ENCODE results near the gene FAM240B. TPM values are rescaled to one million over a fixed set of nuclear protein-coding genes. Genes with fewer than 3 reads are reported as not detected.

FAM240B gene
- total and polyA plus RNA-seq, 2 of the 13 experiments (the other 11 are each of a cell fraction or from before 2014, with no cell fraction given) = not detected

DNA sequence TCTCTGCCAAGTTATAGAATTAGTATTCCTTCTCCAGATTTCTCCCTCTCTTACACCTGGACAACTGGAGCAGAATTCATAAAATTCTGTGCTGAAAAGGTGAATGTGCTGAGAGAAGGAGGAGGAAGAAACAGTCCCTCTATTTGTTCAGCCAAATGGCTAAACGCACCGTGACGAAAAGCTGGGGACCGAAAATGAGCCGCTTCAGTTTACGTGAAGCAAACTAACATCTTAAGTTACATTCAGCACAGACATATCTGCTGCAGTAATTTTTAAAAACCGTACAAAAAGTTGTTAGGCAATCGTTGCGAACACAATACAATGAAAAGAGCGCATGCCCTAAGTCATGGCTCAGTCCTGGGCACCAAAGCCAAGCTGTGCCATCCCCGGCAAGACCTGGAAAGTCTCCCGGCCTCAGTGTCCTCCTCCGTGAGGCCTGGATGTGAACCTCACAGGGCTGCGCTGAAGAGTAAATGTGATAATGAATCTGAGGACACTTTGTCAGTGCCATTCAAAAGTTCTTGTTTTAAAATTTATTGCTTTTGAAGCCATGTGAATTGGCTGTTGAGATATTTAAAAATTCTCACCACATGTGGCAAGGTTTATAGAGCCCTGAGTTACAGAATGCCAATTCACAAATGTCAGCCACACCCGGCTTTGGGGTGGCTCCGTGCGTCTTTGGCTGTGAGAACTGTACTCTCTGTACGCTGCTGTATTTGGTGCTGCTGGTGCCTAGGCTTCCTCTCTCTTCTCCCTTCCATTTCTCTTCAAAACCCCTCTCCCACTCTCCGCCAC, 46.3 kb downstream of the FAM240B start:
- BruUV-seq (replicated peaks) = no TSS peak
- ChIA-PET POLR2A (no interaction called here), CTCF (ENCODE audit: low intra/inter-chr PET ratio, low total read pairs) (no interaction called here)
- H3K27ac ChIP-seq (ENCODE audit: extremely low read length, insufficient read depth, low read length) = no peak overlapping the region
- no peaks in the 10 kb centered on the region for H3K79me2 ChIP-seq (ENCODE audit: insufficient read depth, low read length)
- H3K4me3 ChIP-seq (replicated peaks in 1 of 3; ENCODE audit: insufficient read depth in 1 of 3, low read depth in 2 of 3, low read length in 3 of 3) = no peak overlapping the region
- 72% methylated on average over 19 of the region's 19 CpGs for WGBS (ENCODE audit: low lambda C conversion rate)
- no peak overlapping the region for H3K4me2 ChIP-seq (ENCODE audit: low read depth, low read length)
- no peak for TF ChIP-seq ZNF431 (CRISPR knock-in tag; IDR thresholded peaks at IDR 0.05; ENCODE audit: borderline replicate concordance, low read depth)
- no peak for TF ChIP-seq NR2C2 (CRISPR knock-in tag; IDR thresholded peaks at IDR 0.05; ENCODE audit: borderline replicate concordance)
- no peak for TF ChIP-seq AGO2 (optimal IDR thresholded peaks at IDR 0.05; ENCODE audit: low read depth, low read length)
- no peak for TF ChIP-seq RAD51 (IDR thresholded peaks at IDR 0.05; ENCODE audit: borderline replicate concordance)
- TF ChIP-seq ZNF891 (CRISPR knock-in tag; IDR thresholded peaks at IDR 0.05) = no peak
- TF ChIP-seq ADNP (CRISPR knock-in tag; IDR thresholded peaks at IDR 0.05) = no peak
- no peak for TF ChIP-seq SAP130 (CRISPR knock-in tag; IDR thresholded peaks at IDR 0.05; ENCODE audit: low read depth)
- no peak for TF ChIP-seq POLR2G (IDR thresholded peaks at IDR 0.05; ENCODE audit: low read depth, low read length)
- TF ChIP-seq ZZZ3 (CRISPR knock-in tag; IDR thresholded peaks at IDR 0.05; ENCODE audit: borderline replicate concordance) = no peak
- no peak for TF ChIP-seq NONO (IDR thresholded peaks at IDR 0.05)
- no peak for TF ChIP-seq NONO (CRISPR knock-in tag; conservative IDR thresholded peaks at IDR 0.05)
- no peak for TF ChIP-seq KDM2A (CRISPR knock-in tag; IDR thresholded peaks at IDR 0.05; ENCODE audit: borderline replicate concordance, low read depth)
- TF ChIP-seq, protein P1, sequence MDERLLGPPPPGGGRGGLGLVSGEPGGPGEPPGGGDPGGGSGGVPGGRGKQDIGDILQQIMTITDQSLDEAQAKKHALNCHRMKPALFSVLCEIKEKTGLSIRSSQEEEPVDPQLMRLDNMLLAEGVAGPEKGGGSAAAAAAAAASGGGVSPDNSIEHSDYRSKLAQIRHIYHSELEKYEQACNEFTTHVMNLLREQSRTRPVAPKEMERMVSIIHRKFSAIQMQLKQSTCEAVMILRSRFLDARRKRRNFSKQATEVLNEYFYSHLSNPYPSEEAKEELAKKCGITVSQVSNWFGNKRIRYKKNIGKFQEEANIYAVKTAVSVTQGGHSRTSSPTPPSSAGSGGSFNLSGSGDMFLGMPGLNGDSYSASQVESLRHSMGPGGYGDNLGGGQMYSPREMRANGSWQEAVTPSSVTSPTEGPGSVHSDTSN (CRISPR knock-in tag; IDR thresholded peaks at IDR 0.05) = no peak
- TF ChIP-seq, protein P2, sequence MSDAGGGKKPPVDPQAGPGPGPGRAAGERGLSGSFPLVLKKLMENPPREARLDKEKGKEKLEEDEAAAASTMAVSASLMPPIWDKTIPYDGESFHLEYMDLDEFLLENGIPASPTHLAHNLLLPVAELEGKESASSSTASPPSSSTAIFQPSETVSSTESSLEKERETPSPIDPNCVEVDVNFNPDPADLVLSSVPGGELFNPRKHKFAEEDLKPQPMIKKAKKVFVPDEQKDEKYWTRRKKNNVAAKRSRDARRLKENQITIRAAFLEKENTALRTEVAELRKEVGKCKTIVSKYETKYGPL (CRISPR knock-in tag; IDR thresholded peaks at IDR 0.05) = no peak
- no peak for TF ChIP-seq HOXD1 (CRISPR knock-in tag; IDR thresholded peaks at IDR 0.05)
- TF ChIP-seq XBP1 (CRISPR knock-in tag; IDR thresholded peaks at IDR 0.05) = no peak
- no peak for TF ChIP-seq DNMT1 (CRISPR knock-in tag; IDR thresholded peaks at IDR 0.05)
- TF ChIP-seq, protein P3, sequence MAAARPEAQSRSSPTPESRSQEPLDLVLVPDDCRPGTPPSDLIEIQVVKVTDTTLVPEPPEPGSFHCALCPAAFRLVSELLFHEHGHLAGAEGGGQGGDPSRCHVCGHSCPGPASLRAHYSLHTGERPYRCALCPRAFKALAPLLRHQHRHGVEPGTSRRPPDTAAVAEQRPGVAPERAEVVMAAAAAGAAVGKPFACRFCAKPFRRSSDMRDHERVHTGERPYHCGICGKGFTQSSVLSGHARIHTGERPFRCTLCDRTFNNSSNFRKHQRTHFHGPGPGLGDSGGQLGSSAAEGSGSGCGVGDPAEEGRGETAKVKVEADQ (CRISPR knock-in tag; IDR thresholded peaks at IDR 0.05; ENCODE audit: borderline replicate concordance) = no peak
- TF ChIP-seq, protein P4, sequence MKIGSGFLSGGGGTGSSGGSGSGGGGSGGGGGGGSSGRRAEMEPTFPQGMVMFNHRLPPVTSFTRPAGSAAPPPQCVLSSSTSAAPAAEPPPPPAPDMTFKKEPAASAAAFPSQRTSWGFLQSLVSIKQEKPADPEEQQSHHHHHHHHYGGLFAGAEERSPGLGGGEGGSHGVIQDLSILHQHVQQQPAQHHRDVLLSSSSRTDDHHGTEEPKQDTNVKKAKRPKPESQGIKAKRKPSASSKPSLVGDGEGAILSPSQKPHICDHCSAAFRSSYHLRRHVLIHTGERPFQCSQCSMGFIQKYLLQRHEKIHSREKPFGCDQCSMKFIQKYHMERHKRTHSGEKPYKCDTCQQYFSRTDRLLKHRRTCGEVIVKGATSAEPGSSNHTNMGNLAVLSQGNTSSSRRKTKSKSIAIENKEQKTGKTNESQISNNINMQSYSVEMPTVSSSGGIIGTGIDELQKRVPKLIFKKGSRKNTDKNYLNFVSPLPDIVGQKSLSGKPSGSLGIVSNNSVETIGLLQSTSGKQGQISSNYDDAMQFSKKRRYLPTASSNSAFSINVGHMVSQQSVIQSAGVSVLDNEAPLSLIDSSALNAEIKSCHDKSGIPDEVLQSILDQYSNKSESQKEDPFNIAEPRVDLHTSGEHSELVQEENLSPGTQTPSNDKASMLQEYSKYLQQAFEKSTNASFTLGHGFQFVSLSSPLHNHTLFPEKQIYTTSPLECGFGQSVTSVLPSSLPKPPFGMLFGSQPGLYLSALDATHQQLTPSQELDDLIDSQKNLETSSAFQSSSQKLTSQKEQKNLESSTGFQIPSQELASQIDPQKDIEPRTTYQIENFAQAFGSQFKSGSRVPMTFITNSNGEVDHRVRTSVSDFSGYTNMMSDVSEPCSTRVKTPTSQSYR (CRISPR knock-in tag; IDR thresholded peaks at IDR 0.05; ENCODE audit: borderline replicate concordance) = no peak
- H3K36me3 ChIP-seq (replicated peaks in 1 of 2; ENCODE audit: control insufficient read depth in 1 of 2, insufficient read depth in 2 of 2, low read length in 2 of 2) = no peaks in the 10 kb centered on the region
- H4K20me1 ChIP-seq (ENCODE audit: insufficient read depth, low read length) = no peaks in the 10 kb centered on the region
- H2AFZ ChIP-seq (ENCODE audit: low read length) = no peak overlapping the region
- intact Hi-C loops (cut with micrococcal nuclease; ENCODE audit: unreplicated experiment) = loop anchor here (2.0 to 5.0 kb wide), 2 partner anchors 53 to 256 kb away; partner anchors contain the start of gene ANKRD18A
- DNase-seq (ENCODE audit: low spot score) = no peak
- peaks cover 4 to 61% of the 10 kb centered on the region in 2 experiments; a peak in 3 of 5 replicates for H3K27me3 ChIP-seq (ENCODE audit: control insufficient read depth in 1 of 2, insufficient read depth in 2 of 2, low read length in 2 of 2)
- H3K9ac ChIP-seq (ENCODE audit: insufficient read depth, low read depth, low read length) = no peak overlapping the region
- no peaks in the 10 kb centered on the region for H3K9me3 ChIP-seq (ENCODE audit: low read length)
- ATAC-seq = no peak
- no peak for FAIRE-seq
- H3K4me1 ChIP-seq (ENCODE audit: insufficient read depth, low read length) = peaks cover 21% of the 10 kb centered on the region
- in situ Hi-C loops (cut with HindIII; ENCODE audit: extremely low pct_ligation_motif_present, low pct_unique_long_range_greater_than_20kb) = loop anchor here (5.0 kb wide), 1 partner anchor 51 kb away; the partner anchor contains the start of gene ANKRD18A
